ENCODE measurements around the gene DLG3.

GRCh38 chrX:70525733-70526132 lies 81.1 kb downstream of the DLG3 start:
- TF ChIP-seq CTCF (IDR thresholded peaks at IDR 0.05) (no peak), EP300 (IDR thresholded peaks at IDR 0.05) (no peak), POLR2A (IDR thresholded peaks at IDR 0.05) (no peak)

Data from ovary (tissue), 3 donors.